NCI-H524 (cell line): ENCODE measurements around the gene AQP12B.
"Not testable (repeated sequence)": the region's sequence is repeated elsewhere in the genome, so short reads cannot be mapped to it uniquely, and the experiment has no call there.

Experiments
- DNase-seq, 2 experiments: peaks; one replicate each; lab custom pipeline; 2025; lab: John Stamatoyannopoulos, UW

Gene AQP12B

GRCh38 chr2:240683329-240683979 lies 769 bp upstream of the AQP12B start:
- not testable (repeated sequence) for DNase-seq

GRCh38 chr2:240680185-240680584 lies 2.5 kb downstream of the AQP12B start:
- DNase-seq: not testable (repeated sequence)

DNA sequence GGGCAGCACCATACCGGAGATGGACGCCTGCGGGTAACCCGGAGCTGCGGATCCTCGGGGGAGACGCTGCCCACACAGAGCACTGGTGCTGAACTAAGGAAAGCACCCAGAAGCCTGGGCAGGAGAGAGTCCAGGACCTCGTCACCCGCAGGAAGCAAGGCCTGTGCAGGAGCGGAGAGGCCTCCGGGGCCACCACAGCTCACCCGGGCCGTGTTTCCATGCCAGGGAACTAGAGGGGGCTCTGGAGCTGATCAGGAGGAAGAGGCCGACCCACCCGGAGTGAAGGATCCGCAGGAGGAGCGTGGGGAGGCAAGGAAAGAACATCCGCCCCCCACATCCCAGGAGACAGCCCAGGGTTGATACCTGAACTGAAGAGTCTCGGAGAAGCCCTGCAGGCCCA lies 3.8 kb downstream of the AQP12B start:
- DNase-seq: not testable (repeated sequence)

DNA sequence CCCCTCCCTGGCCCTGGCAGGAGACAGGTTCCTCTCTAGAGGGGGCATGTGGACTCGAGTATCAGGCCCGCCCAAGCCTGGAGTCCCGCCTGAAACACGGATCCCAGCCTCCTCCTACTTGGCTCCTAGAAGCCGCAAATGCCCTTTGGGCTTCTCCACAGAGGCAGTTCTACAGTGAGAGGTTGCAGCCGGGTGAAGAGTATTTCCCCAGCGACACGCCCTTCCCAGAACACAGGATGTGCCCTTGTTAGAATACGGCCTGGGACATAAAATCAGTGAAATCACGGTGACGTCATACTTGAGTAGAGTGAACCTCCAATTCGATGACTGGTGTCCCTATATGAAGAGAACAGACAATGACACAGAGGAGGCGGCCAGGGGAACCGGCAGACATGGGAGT lies 4.6 kb downstream of the AQP12B start:
- not testable (repeated sequence) for DNase-seq

DNA sequence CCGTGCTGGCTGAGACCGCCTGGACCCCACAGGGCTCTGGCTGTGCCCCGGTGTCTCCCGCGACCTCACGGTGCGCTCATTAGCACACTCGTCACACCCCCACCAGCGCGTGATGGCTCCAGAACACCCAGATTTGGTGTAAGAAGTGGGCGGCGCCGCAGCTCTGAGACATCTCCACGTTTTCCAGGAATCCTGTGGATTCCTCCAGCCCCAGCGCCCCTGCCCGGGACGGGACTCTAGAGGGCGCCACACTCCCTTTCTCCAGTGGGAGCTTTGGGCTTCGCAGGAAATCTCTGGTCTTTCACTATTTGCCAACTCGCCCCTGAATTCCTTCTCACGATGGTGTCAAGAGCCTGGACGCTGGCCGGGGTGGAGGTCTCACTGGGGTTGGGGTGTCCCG lies 7.3 kb downstream of the AQP12B start:
- not testable (repeated sequence) for DNase-seq

GRCh38 chr2:240674461-240675184 lies 8.1 kb downstream of the AQP12B start:
- peak in 1 of 2 experiments; percentile 17 for DNase-seq

GRCh38 chr2:240672701-240673190 lies 9.9 kb downstream of the AQP12B start:
- DNase-seq: no peak

GRCh38 chr2:240672076-240672700 lies 10.5 kb downstream of the AQP12B start:
- DNase-seq: no peak

GRCh38 chr2:240670950-240671349 lies 11.7 kb downstream of the AQP12B start:
- DNase-seq: no peak

GRCh38 chr2:240670402-240670801 lies 12.3 kb downstream of the AQP12B start:
- DNase-seq: no peak

DNA sequence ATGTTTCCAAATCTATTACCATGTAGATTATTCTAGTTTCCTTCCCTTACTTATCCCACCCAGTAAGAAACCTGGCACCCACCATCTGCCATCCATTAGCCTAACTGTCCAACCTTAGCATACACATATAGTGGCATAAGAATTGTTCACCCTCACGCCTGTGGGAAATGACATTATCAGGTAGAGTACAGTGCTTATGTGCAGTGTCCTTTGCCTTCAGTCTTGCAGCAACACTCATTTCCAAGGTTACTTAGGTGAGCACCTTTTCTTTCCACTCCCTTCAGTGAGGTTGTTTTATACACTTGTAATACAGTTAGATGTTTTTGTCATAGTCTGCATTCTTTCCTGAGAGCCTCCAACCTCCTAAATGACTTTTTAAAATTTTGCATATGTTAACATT lies 18.1 kb downstream of the AQP12B start:
- DNase-seq: no peak

DNA sequence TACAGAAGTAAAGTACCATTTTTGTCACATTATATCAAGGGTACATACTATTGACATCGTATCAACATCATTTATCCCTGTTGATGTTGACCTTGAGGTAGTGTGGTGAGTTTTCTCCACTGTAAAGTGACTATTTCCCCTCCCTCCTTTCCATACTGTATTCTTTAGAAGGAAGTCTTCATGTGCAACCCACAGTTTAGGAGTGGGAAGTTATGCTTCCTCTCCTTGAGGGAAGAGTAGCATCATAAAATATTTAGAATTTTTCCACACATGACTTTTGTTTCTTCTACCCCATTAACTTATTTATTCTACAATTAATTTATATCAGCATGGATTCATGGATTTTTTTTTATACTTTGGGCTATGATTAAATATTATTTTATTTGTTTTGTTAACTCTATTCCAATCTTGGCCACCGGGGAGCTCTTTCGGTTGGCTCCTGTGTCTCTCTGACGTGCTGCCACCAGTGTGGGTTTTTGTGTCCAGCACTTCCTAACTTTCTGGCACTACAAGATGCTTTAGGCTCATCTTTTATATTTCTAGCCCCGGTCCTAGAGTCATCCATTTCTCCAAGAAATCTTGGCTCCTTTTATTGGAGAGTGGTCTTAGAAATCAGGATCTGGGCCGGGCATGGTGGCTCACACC lies 19.0 kb downstream of the AQP12B start:
- DNase-seq: no peak

DNA sequence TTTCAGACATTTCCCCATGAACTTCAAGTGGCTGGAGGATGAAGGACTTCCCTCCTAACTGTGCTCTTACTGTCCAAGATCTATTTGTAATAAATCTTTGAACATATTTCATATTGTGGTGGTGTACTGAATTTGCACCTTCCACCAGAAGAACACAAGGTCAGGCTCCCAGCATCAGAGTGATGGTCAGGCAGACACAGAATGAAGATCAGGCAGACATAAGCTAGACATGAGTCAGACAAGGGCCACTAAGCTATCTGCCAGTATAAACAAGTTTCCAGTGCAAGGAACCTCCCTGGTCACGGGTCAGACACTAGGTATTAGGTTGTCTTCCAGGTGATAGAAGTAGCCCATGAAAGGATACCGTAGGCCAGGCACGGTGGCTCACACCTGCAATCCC lies 20.0 kb downstream of the AQP12B start:
- no peak for DNase-seq

- DNase-seq: not testable (repeated sequence)
These were observed 22.8 kb downstream of the AQP12B start for GRCh38 chr2:240659883-240660282.

- no peak for DNase-seq
These were observed 26.5 kb downstream of the AQP12B start for GRCh38 chr2:240655931-240656886.

- DNase-seq: no peak
These were observed 31.5 kb downstream of the AQP12B start for GRCh38 chr2:240651185-240651584.

GRCh38 chr2:240650254-240650965 lies 32.3 kb downstream of the AQP12B start:
- DNase-seq: no peak

- no peak for DNase-seq
These were observed 33.4 kb downstream of the AQP12B start for GRCh38 chr2:240649331-240649730.

- DNase-seq: no peak
These were observed 33.9 kb downstream of the AQP12B start for GRCh38 chr2:240648650-240649275.

GRCh38 chr2:240648155-240648649 lies 34.5 kb downstream of the AQP12B start:
- DNase-seq: no peak
